ENCODE results near the gene PDE11A.

Gene PDE11A

GRCh38 chr2:177675350-177675821, 397.2 kb downstream of the PDE11A start:
- DNase-seq (ENCODE audit: low read depth) = no peak
- H3K4me3 ChIP-seq (ENCODE audit: control insufficient read depth, low read depth, low read length) = no peak overlapping the region
- no peak for TF ChIP-seq CTCF (IDR thresholded peaks at IDR 0.05; ENCODE audit: control insufficient read depth, insufficient read depth, low read depth, low read length, missing control alignments)

- TF ChIP-seq CTCF (IDR thresholded peaks at IDR 0.05; ENCODE audit: control insufficient read depth, insufficient read depth, low read depth, low read length, missing control alignments) = no peak
- no peak overlapping the region for H3K4me3 ChIP-seq (ENCODE audit: control insufficient read depth, low read depth, low read length)
- no peak for DNase-seq (ENCODE audit: low read depth)
Measured at GRCh38 chr2:177673602-177674595, 398.7 kb downstream of the PDE11A start.

GRCh38 chr2:177671662-177672061, 400.9 kb downstream of the PDE11A start:
- no peak for DNase-seq (ENCODE audit: low read depth)
- TF ChIP-seq CTCF (IDR thresholded peaks at IDR 0.05; ENCODE audit: control insufficient read depth, insufficient read depth, low read depth, low read length, missing control alignments) = no peak
- H3K4me3 ChIP-seq (ENCODE audit: control insufficient read depth, low read depth, low read length) = no peak overlapping the region

- TF ChIP-seq CTCF (IDR thresholded peaks at IDR 0.05; ENCODE audit: control insufficient read depth, insufficient read depth, low read depth, low read length, missing control alignments) = no peak
Measured at GRCh38 chr2:177670791-177671535, 401.6 kb downstream of the PDE11A start.

GRCh38 chr2:177669625-177670330, 402.8 kb downstream of the PDE11A start:
- TF ChIP-seq CTCF (IDR thresholded peaks at IDR 0.05; ENCODE audit: control insufficient read depth, insufficient read depth, low read depth, low read length, missing control alignments) = no peak
- H3K4me3 ChIP-seq (ENCODE audit: control insufficient read depth, low read depth, low read length) = no peak overlapping the region
- no peak for DNase-seq (ENCODE audit: low read depth)

More at GRCh38 chr2:177670791-177671535, 401.6 kb downstream of the PDE11A start:
- no peak for DNase-seq (ENCODE audit: low read depth)
- H3K4me3 ChIP-seq (ENCODE audit: control insufficient read depth, low read depth, low read length) = no peak overlapping the region

- no peak for DNase-seq (ENCODE audit: low read depth)
- no peak for TF ChIP-seq CTCF (IDR thresholded peaks at IDR 0.05; ENCODE audit: control insufficient read depth, insufficient read depth, low read depth, low read length, missing control alignments)
- no peak overlapping the region for H3K4me3 ChIP-seq (ENCODE audit: control insufficient read depth, low read depth, low read length)
Measured at GRCh38 chr2:177669201-177669600, 403.4 kb downstream of the PDE11A start.

Measured in AG09309 (cell line).